Brain microvascular endothelial cell (primary cell): ENCODE results near the gene NGEF.

Experiments used
- DNase-seq: peaks from one replicate; pipeline ENCODE4 v3.0.0-alpha.2; 2020
- H3K27ac ChIP-seq: fragments of 250-450 bp; sonication (Bioruptor Pico); 2 replicates; pipeline ENCODE4 v1.5.1; 2020; ENCODE audit warnings: mild to moderate bottlenecking, moderate library complexity
- H3K27me3 ChIP-seq: fragments of 250-450 bp; sonication (Bioruptor Pico); replicated peaks from 2 replicates; pipeline ENCODE4 v1.5.1; 2020; ENCODE audit warnings: mild to moderate bottlenecking
- H3K36me3 ChIP-seq: fragments of 250-450 bp; sonication (Bioruptor Pico); replicated peaks from 2 replicates; pipeline ENCODE4 v1.5.1; 2020; ENCODE audit warnings: mild to moderate bottlenecking
- H3K4me3 ChIP-seq: 2 replicates; pipeline ENCODE4 v1.5.1; 2011; ENCODE audit warnings: low read depth, mild to moderate bottlenecking, control low read depth, low read length, moderate library complexity
- in situ Hi-C: cut with HindIII; loops from 2 replicates; pipeline ENCODE4 v1.10.0; 2017; ENCODE audit warnings: low sequenced_read_pairs, low pct_ligation_motif_present
- TF ChIP-seq, protein P1 (sequence below): IDR thresholded peaks from 2 replicates; pipeline ENCODE4 v1.5.1; 2011; ENCODE audit warnings: low read depth, mild to moderate bottlenecking, moderate library complexity, low read length, control low read depth, inconsistent platforms; ENCODE audit errors: missing control alignments

The NGEF gene

DNA sequence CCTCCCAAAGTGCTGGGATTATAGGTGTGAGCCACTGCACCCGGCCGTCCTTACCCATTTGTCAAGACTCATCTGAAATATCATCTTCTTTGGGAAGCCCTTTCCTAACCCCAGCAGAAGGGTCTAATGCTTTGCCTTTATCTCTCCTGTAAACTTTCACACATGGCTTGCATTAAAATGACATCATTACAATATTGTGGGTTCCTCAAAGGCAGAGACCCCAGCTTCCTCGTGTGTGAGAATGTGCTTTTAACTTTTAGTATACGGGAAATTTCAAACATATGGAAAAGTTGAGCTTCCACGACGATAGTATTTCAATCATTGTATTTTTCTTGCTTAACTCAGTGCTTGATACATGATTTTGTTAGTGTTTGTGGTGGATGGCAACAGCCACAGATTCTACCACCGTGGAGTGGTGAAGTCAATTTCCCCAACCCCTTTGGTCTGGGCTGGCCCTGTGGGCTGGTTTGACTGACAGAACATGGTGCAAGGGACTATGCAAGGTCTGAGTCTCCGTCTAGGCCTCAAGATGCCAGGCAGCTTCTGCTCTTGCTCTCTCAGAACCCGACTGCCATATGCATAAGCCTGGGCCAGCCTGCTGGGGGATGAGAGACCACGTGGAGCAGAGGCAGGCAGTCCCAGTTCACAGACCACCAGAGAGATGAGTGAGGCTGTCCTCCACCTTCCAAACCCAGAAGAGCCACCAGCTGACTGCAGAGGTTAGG, 39.9 kb downstream of the NGEF start:
- no peak for DNase-seq
- H3K27me3 ChIP-seq = no peaks in the 10 kb centered on the region
- TF ChIP-seq, protein P1, sequence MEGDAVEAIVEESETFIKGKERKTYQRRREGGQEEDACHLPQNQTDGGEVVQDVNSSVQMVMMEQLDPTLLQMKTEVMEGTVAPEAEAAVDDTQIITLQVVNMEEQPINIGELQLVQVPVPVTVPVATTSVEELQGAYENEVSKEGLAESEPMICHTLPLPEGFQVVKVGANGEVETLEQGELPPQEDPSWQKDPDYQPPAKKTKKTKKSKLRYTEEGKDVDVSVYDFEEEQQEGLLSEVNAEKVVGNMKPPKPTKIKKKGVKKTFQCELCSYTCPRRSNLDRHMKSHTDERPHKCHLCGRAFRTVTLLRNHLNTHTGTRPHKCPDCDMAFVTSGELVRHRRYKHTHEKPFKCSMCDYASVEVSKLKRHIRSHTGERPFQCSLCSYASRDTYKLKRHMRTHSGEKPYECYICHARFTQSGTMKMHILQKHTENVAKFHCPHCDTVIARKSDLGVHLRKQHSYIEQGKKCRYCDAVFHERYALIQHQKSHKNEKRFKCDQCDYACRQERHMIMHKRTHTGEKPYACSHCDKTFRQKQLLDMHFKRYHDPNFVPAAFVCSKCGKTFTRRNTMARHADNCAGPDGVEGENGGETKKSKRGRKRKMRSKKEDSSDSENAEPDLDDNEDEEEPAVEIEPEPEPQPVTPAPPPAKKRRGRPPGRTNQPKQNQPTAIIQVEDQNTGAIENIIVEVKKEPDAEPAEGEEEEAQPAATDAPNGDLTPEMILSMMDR = no peak
- H3K4me3 ChIP-seq = no peak overlapping the region
- H3K36me3 ChIP-seq = no peaks in the 10 kb centered on the region
- H3K27ac ChIP-seq = no peak overlapping the region
- in situ Hi-C loops = no loop called here

DNA sequence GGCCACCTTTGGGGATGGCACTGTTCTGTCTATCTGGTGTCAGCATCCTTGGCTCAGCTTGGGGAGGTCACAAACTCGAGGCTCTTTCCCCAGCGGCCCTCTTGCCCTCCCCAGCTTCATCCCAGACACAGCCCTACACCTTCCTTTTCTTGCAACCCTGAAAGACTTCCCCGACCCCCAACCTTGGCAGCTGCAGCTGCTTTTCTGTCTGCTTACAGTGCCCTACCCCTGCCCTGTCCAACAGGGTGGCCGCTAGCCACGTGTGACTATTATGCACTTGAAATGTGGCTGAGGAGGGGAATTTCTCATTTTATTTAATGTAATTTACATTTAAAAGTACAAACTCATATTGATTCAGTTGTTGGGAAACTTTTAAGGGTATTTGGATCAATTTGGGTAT, 41.3 kb downstream of the NGEF start:
- no peaks in the 10 kb centered on the region for H3K36me3 ChIP-seq
- TF ChIP-seq, protein P1 = no peak
- DNase-seq = no peak
- no peak overlapping the region for H3K27ac ChIP-seq
- in situ Hi-C loops = no loop called here
- no peaks in the 10 kb centered on the region for H3K27me3 ChIP-seq
- no peak overlapping the region for H3K4me3 ChIP-seq

DNA sequence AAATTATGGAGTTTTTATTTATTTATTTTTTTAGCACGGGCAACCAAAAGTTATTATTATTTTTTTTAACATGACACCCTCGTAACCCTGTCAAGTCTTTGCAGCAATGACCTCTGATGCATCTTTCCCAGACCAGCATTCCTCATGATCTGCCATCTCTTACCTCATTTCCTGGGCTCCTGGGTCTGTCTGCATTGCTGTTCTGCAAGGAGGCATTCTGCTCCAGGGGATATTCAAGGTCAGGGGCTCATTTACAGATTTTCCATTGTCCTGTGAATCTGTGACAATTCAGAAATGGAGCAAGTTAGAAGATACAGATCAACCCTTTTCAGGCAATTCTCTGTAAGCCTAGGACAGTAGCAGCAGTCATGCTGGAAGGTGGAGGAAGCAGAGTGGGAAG, 43.0 kb downstream of the NGEF start:
- Histone ChIP-seq H3K27me3 (no peaks in the 10 kb centered on the region), H3K36me3 (no peaks in the 10 kb centered on the region), H3K27ac (no peak overlapping the region), H3K4me3 (no peak overlapping the region)
- no peak for DNase-seq
- TF ChIP-seq, protein P1 = no peak
- in situ Hi-C loops = no loop called here

DNA sequence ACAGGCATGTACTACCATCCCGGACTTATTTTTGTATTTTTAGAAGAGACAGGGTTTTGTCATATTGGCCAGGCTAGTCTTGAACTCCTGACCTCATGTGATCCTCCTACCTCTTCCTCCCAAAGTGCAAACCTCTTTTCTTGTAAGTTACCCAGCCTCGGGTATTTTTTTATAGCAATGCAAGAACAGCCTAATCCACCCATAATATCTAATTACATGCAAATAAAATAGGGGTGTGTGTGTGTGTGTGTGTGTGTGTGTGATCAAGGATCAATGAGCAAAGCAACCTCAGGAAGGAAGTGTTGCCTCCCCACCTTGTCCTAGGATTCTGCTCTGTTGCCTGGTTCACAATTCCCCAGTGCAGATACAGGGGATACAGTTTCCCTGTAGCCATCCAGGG, 45.6 kb downstream of the NGEF start:
- DNase-seq = no peak
- TF ChIP-seq, protein P1 = no peak
- H3K27ac ChIP-seq = no peak overlapping the region
- H3K4me3 ChIP-seq = no peak overlapping the region
- in situ Hi-C loops = no loop called here
- no peaks in the 10 kb centered on the region for H3K36me3 ChIP-seq
- H3K27me3 ChIP-seq = no peaks in the 10 kb centered on the region

DNA sequence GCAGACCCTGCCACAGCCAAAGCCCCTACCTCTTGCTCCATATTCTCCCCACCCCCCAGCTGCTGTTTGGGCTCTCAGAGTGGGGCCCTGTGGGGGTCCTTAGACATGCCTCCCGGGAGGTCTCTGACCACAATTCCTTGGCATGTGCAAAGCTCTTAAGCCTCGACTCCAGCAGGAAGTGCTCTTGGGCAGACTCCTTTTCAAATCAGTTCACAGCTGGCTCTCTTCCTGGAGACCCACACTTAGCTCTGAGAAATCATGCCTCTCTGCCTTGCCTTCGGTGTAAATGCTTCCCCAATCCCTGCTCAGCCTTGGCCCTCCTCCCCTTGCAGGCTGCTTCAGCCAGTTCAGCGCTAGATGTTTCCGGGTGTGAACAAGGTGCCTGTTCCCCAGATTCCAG, 46.9 kb downstream of the NGEF start:
- Histone ChIP-seq H3K27ac (no peak overlapping the region), H3K4me3 (no peak overlapping the region), H3K27me3 (no peaks in the 10 kb centered on the region), H3K36me3 (no peaks in the 10 kb centered on the region)
- in situ Hi-C loops = no loop called here
- no peak for DNase-seq
- TF ChIP-seq, protein P1 = no peak

DNA sequence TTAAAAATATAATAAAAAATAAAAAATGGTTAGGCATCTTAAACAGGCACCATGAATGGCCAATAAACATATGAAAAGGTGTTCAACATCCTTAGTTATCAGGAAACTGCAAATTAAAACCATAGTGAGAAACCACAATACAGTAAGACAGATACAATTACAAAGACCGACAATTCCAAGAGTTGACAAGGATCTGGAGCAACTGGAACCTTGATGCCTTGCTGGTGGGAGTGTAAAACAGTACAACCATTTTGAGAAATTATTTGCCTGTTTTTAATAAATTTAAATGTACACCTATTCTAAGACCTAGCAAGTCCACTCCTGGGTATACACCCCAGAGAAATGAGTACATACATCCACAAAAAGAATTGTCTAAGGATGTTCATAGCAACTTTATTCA, 49.1 kb downstream of the NGEF start:
- no peak overlapping the region for H3K27ac ChIP-seq
- no peak overlapping the region for H3K4me3 ChIP-seq
- no peak for DNase-seq
- H3K27me3 ChIP-seq = no peaks in the 10 kb centered on the region
- H3K36me3 ChIP-seq = no peaks in the 10 kb centered on the region
- in situ Hi-C loops = no loop called here
- TF ChIP-seq, protein P1 = no peak
